GM04503 (cell line): ENCODE data around the gene SLC23A1.
"Not testable (repeated sequence)": the region's sequence is repeated elsewhere in the genome, so short reads cannot be mapped to it uniquely, and the experiment has no call there.

ENCODE experiments used
- DNase-seq: peaks from one replicate; pipeline ENCODE4 v3.0.0-alpha.2; 2012; ENCODE audit warnings: low read depth

Gene SLC23A1

GRCh38 chr5:139389701-139390638 is 6.9 kb upstream of the SLC23A1 start, which contains the start of gene MZB1:
TSS of gene MZB1 (minus strand) at chr5:139389913. CDS start at chr5:139389856, 57 bp downstream.
- DNase-seq, result no peak

GRCh38 chr5:139388198-139388821 is 5.2 kb upstream of the SLC23A1 start:
- DNase-seq, result no peak

GRCh38 chr5:139387611-139388197 is 4.6 kb upstream of the SLC23A1 start:
- DNase-seq, result no peak

- not testable (repeated sequence) for DNase-seq
Measured at GRCh38 chr5:139386956-139387355, 3.9 kb upstream of the SLC23A1 start.

- DNase-seq, result no peak
Measured at GRCh38 chr5:139386050-139386438, 2.9 kb upstream of the SLC23A1 start.

- no peak for DNase-seq
Measured at GRCh38 chr5:139385061-139386049, 2.3 kb upstream of the SLC23A1 start.

GRCh38 chr5:139384591-139385051 is 1.5 kb upstream of the SLC23A1 start:
- DNase-seq, result no peak

- no peak for DNase-seq
Measured at GRCh38 chr5:139383993-139384590, 995 bp upstream of the SLC23A1 start.

- DNase-seq, result no peak
Measured at GRCh38 chr5:139382807-139383206, 290 bp downstream of the SLC23A1 start.

GRCh38 chr5:139381837-139382761 is 998 bp downstream of the SLC23A1 start:
- no peak for DNase-seq

- no peak for DNase-seq
Measured at GRCh38 chr5:139379626-139380449, 3.3 kb downstream of the SLC23A1 start.

- no peak for DNase-seq
Measured at GRCh38 chr5:139378941-139379361, 4.1 kb downstream of the SLC23A1 start.

GRCh38 chr5:139378101-139378825 is 4.8 kb downstream of the SLC23A1 start:
- DNase-seq, result no peak

- no peak for DNase-seq
Measured at GRCh38 chr5:139377226-139377625, 5.9 kb downstream of the SLC23A1 start.

- DNase-seq, result no peak
Measured at GRCh38 chr5:139376364-139376763, 6.7 kb downstream of the SLC23A1 start.

- no peak for DNase-seq
Measured at GRCh38 chr5:139374909-139375308, 8.2 kb downstream of the SLC23A1 start.

GRCh38 chr5:139371482-139372435 is 11.3 kb downstream of the SLC23A1 start:
- DNase-seq, result no peak
